ENCODE measurements around the gene SUPT5H. TPM values are rescaled to one million over a fixed set of nuclear protein-coding genes. Genes with fewer than 3 reads are reported as not detected.

Gene SUPT5H
- total and polyA plus RNA-seq, 3 donors from 2014 or later, result 359 to 366 (median 363) TPM

DNA sequence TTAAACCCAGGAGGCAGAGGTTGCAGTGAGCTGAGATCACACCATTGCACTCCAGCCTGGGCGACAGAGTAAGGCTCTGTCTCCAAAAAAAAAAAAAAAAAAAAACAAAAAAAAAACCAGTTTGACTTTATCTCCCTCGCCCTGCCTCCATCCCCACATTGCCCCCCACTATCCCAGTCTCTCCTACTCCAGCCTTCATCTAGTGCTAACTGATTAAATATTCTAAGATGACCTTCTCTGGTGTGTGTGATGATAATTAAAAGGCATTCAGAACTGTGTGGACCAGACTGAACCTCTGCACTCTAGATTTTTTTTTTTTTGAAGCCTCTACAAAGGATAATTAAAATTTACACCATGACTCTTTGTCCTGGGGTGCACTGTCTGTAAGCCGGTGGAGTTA is 47.4 kb downstream of the SUPT5H start:
- intact Hi-C loops (cut with DNase I; ENCODE audit: low total_unique reads), result no loop called here
- WGBS, 2 donors, result 75 to 84% methylated on average over 3 of the region's 3 CpGs
- Histone ChIP-seq H3K36me3 (ENCODE audit: low read depth, missing control alignments) (no peaks in the 10 kb centered on the region), H3K4me1 (peaks cover 2% of the 10 kb centered on the region), H3K9me3 (no peaks in the 10 kb centered on the region), H3K4me3 (no peak overlapping the region), H3K27me3 (no peaks in the 10 kb centered on the region), H3K27ac (no peak overlapping the region)
- no peak for DNase-seq
- no peak for TF ChIP-seq POLR2A (IDR thresholded peaks at IDR 0.05)
- TF ChIP-seq, protein P1, sequence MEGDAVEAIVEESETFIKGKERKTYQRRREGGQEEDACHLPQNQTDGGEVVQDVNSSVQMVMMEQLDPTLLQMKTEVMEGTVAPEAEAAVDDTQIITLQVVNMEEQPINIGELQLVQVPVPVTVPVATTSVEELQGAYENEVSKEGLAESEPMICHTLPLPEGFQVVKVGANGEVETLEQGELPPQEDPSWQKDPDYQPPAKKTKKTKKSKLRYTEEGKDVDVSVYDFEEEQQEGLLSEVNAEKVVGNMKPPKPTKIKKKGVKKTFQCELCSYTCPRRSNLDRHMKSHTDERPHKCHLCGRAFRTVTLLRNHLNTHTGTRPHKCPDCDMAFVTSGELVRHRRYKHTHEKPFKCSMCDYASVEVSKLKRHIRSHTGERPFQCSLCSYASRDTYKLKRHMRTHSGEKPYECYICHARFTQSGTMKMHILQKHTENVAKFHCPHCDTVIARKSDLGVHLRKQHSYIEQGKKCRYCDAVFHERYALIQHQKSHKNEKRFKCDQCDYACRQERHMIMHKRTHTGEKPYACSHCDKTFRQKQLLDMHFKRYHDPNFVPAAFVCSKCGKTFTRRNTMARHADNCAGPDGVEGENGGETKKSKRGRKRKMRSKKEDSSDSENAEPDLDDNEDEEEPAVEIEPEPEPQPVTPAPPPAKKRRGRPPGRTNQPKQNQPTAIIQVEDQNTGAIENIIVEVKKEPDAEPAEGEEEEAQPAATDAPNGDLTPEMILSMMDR (IDR thresholded peaks at IDR 0.05), result no peak

DNA sequence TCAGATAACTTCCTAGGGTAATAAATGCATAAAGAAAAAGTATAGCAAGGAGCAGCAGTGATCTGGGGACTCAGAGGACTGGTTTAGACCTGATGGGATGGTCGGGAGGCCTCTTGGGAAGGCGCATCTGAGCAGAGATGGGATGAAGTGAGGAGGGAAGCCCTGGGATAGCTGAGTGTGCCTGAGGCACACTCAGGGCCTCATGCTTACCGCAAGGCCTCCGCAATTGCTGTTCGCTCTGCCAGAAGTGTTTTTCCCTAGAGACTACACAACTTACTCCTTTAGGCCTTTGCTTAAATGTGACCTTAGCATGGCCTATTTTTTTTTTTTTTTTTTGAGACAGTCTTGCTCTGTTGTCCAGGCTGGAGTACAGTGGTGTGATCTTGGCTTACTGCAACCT is 49.3 kb downstream of the SUPT5H start:
- no peaks in the 10 kb centered on the region for H3K9me3 ChIP-seq
- 81 to 88% methylated on average over 5 of the region's 5 CpGs for WGBS, 2 donors
- no peaks in the 10 kb centered on the region for H3K27me3 ChIP-seq
- no peak overlapping the region for H3K4me3 ChIP-seq
- H3K36me3 ChIP-seq (ENCODE audit: low read depth, missing control alignments), result no peaks in the 10 kb centered on the region
- no peak for TF ChIP-seq POLR2A (IDR thresholded peaks at IDR 0.05)
- TF ChIP-seq, protein P1 (IDR thresholded peaks at IDR 0.05), result no peak
- intact Hi-C loops (cut with DNase I; ENCODE audit: low total_unique reads), result no loop called here
- peaks cover 16% of the 10 kb centered on the region for H3K4me1 ChIP-seq
- no peak overlapping the region for H3K27ac ChIP-seq
- no peak for DNase-seq

DNA sequence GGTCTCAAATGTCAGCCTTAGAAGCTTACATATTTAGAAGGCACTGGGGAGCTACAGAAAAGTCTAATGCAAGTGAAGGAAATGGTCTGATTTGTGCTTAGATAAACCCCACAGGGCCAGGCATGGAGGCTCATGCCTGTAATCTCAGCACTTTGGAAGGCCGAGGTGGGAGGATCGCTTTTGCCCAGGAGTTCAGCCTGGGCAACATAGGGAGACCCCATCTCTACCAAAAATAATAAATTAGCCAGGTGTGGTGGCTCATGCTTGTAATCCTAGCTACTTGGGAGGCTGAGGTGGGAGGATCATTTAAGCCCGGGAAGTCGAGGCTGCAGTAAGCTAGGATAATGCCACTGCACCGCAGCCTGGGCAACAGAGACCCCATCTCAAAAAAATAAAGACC is 50.7 kb downstream of the SUPT5H start:
- Histone ChIP-seq H3K4me3 (no peak overlapping the region), H3K36me3 (ENCODE audit: low read depth, missing control alignments) (no peaks in the 10 kb centered on the region), H3K9me3 (no peaks in the 10 kb centered on the region), H3K4me1 (peaks cover 16% of the 10 kb centered on the region), H3K27ac (no peak overlapping the region), H3K27me3 (no peaks in the 10 kb centered on the region)
- intact Hi-C loops (cut with DNase I; ENCODE audit: low total_unique reads), result no loop called here
- TF ChIP-seq, protein P1 (IDR thresholded peaks at IDR 0.05), result no peak
- TF ChIP-seq POLR2A (IDR thresholded peaks at IDR 0.05), result no peak
- WGBS, 2 donors, result 65 to 83% methylated on average over 5 of the region's 5 CpGs
- no peak for DNase-seq

DNA sequence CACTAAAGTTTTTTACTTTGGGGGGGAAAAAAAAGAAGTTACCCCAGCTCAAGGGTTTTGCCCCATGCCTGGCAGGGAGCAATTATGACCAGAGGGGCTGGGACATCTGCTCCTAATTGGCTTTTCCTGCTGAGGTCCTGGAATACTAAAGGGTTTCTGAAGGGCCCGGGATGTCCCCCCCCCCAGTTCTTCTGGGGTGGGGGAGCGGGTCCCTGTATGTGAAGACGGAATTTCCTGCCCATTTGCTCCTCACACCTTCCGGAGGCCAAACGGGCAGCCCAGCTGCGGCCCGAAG is 52.3 kb downstream of the SUPT5H start:
- no peaks in the 10 kb centered on the region for H3K27me3 ChIP-seq

More for the DNA sequence above, 52.3 kb downstream of the SUPT5H start:
- Histone ChIP-seq H3K9me3 (no peaks in the 10 kb centered on the region), H3K4me1 (peaks cover 16% of the 10 kb centered on the region), H3K36me3 (ENCODE audit: low read depth, missing control alignments) (no peaks in the 10 kb centered on the region), H3K27ac (no peak overlapping the region), H3K4me3 (no peak overlapping the region)
- DNase-seq, result no peak
- intact Hi-C loops (cut with DNase I; ENCODE audit: low total_unique reads), result no loop called here
- 0% methylated on average over 5 to 7 of the region's 7 CpGs for WGBS, 2 donors
- no peak for TF ChIP-seq POLR2A (IDR thresholded peaks at IDR 0.05)
- TF ChIP-seq, protein P1 (IDR thresholded peaks at IDR 0.05), result no peak
